Thymus (tissue), 11 donors: Measurements from ENCODE around the gene RBFOX2. TPM values are rescaled to one million over a fixed set of nuclear protein-coding genes. Genes with fewer than 3 reads are reported as not detected.
A peak's percentile ranks its signal among the peaks of the same experiment; 100 is the strongest.
"Not testable (repeated sequence)": the region's sequence is repeated elsewhere in the genome, so short reads cannot be mapped to it uniquely, and the experiment has no call there.

Experiments used
- DNase-seq, 9 donors: peaks; one replicate each; pipeline ENCODE4 v3.0.0-alpha.2; 2013; ENCODE audit warnings: low spot score in 9 of 9, low read depth in 6 of 9, missing footprints in 1 of 9
- H3K27ac ChIP-seq, 2 donors: one replicate each; pipeline ENCODE4 v1.5.1; 2013; ENCODE audit warnings: control low read depth in 1 of 2, low read depth in 1 of 2, low read length in 1 of 2, mild to moderate bottlenecking in 1 of 2, moderate library complexity in 1 of 2
- H3K27me3 ChIP-seq, 2 donors: one replicate each; pipeline ENCODE4 v1.5.1; 2013; ENCODE audit warnings: low read length in 1 of 2; ENCODE audit not compliant: control insufficient read depth in 2 of 2, insufficient read depth in 1 of 2
- H3K36me3 ChIP-seq, 2 donors: one replicate each; pipeline ENCODE4 v1.5.1; 2013; ENCODE audit warnings: low read length in 1 of 2, mild to moderate bottlenecking in 1 of 2, moderate library complexity in 1 of 2; ENCODE audit not compliant: control insufficient read depth in 2 of 2, insufficient read depth in 2 of 2
- H3K4me1 ChIP-seq, 2 donors: one replicate each; pipeline ENCODE4 v1.5.1; 2013; ENCODE audit warnings: low read length in 2 of 2; ENCODE audit not compliant: control insufficient read depth in 2 of 2, insufficient read depth in 2 of 2
- H3K4me3 ChIP-seq, 2 donors: one replicate each; pipeline ENCODE4 v1.5.1; 2013; ENCODE audit warnings: low read length in 2 of 2, control low read depth in 1 of 2, mild to moderate bottlenecking in 1 of 2
- H3K9me3 ChIP-seq, 2 donors: one replicate each; pipeline ENCODE4 v1.5.1; 2013; ENCODE audit warnings: low read length in 1 of 2, mild to moderate bottlenecking in 1 of 2; ENCODE audit not compliant: control insufficient read depth in 2 of 2, insufficient read depth in 1 of 2
- WGBS: extraction: QIAGEN DNeasy Blood & Tissue Kit; methylation state at CpG from one replicate; pipeline ENCODE4 v1.1.7; 2013; 5-methylcytosine and 5-hydroxymethylcytosine counted together
- polyA plus RNA-seq: library from polyadenylated mRNA; stranded (reverse); fragments of 200-250 nt; gene quantifications from one replicate; pipeline ENCODE4 v1.2.3, GENCODE V29; 2013
- total RNA-seq: library from RNA; stranded (reverse); fragments of 120-200 nt; gene quantifications from one replicate; pipeline ENCODE4 v1.2.4, GENCODE V29; 2013
- donor health status: healthy.

Gene RBFOX2
- total and polyA plus RNA-seq, 2 donors = 10.2 to 14.9 TPM

DNA sequence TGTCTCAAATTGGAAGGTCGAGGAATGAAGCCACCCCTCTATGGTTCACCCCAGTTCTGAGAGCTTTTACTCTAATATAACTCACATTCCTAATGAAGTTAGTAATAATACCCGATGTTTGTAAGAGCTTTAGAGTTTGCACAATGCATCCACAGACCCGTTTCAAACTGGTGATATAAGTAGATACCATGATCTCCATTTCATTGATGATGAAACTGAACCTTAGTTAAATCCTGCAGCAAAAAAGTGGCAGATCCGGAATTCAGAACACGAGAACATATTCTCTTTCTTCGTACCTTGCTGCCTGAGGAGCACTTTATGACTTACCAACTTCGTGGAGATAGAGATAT is 757 bp upstream of the RBFOX2 start:
- WGBS = 39% methylated on average over 7 of the region's 7 CpGs
- peaks cover 0 to 4% of the 10 kb centered on the region in 2 donors for H3K4me1 ChIP-seq
- H3K4me3 ChIP-seq = peak overlapping the region; percentile 48 to 84
- DNase-seq = peak in 1 of 9 donors; percentile 6
- H3K27me3 ChIP-seq = peaks cover 13 to 14% of the 10 kb centered on the region in 2 donors
- peak overlapping the region in 1 of 2 donors; percentile 60 for H3K27ac ChIP-seq
- H3K36me3 ChIP-seq = no peaks in the 10 kb centered on the region
- no peaks in the 10 kb centered on the region for H3K9me3 ChIP-seq

GRCh38 chr22:36027935-36028645 is 534 bp downstream of the RBFOX2 start:
- H3K4me3 ChIP-seq = peak overlapping the region; percentile 45 to 84
- WGBS = 1% methylated on average over 87 of the region's 87 CpGs
- H3K4me1 ChIP-seq = peaks cover 0 to 4% of the 10 kb centered on the region in 2 donors
- no peaks in the 10 kb centered on the region for H3K9me3 ChIP-seq
- H3K27me3 ChIP-seq = peaks cover 13 to 14% of the 10 kb centered on the region in 2 donors
- no peaks in the 10 kb centered on the region for H3K36me3 ChIP-seq
- H3K27ac ChIP-seq = peak overlapping the region; percentile 60 to 66
- peak in 1 of 9 donors; percentile 28 for DNase-seq

DNA sequence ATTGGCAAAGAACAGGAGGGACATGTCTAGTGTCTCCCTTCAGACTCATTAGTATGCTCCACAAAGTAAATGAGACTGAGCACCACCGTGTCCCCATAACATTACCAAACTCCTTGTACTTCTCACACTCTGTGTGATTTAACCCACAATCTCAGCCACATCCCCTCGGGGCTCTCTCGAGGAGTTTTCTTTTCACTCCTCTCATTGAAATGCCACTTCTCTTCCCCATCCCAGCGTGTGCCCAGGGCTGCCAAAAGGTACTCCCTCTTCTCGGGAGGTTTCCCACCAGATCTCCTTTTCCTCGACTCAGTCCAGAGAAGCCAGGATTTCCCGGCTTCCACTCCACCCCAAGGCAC is 1.1 kb downstream of the RBFOX2 start:
- H3K4me1 ChIP-seq = peaks cover 0 to 7% of the 10 kb centered on the region in 2 donors
- H3K4me3 ChIP-seq = peak overlapping the region; percentile 45 to 84
- DNase-seq = peak in 2 of 9 donors; percentile 12 to 34
- H3K9me3 ChIP-seq = no peaks in the 10 kb centered on the region
- peaks cover 13 to 14% of the 10 kb centered on the region in 2 donors for H3K27me3 ChIP-seq
- H3K27ac ChIP-seq = peak overlapping the region; percentile 36 to 66
- WGBS = 7% methylated on average over 7 of the region's 7 CpGs
- H3K36me3 ChIP-seq = no peaks in the 10 kb centered on the region

- Histone ChIP-seq H3K36me3 (no peaks in the 10 kb centered on the region), H3K27me3 (peaks cover 13 to 14% of the 10 kb centered on the region in 2 donors), H3K9me3 (no peaks in the 10 kb centered on the region), H3K4me3 (peak overlapping the region in 1 of 2 donors; percentile 45), H3K4me1 (peaks cover 0 to 9% of the 10 kb centered on the region in 2 donors), H3K27ac (no peak overlapping the region)
- DNase-seq = peak in 1 of 9 donors; percentile 3
Measured at GRCh38 chr22:36026741-36027140, 1.9 kb downstream of the RBFOX2 start.

- no peaks in the 10 kb centered on the region for H3K36me3 ChIP-seq
- no peak for DNase-seq
- peaks cover 0 to 12% of the 10 kb centered on the region in 2 donors for H3K4me1 ChIP-seq
- H3K27ac ChIP-seq = peak overlapping the region in 1 of 2 donors; percentile 53
- no peak overlapping the region for H3K4me3 ChIP-seq
- no peaks in the 10 kb centered on the region for H3K9me3 ChIP-seq
- peaks cover 3 to 4% of the 10 kb centered on the region in 2 donors for H3K27me3 ChIP-seq
Measured at GRCh38 chr22:36022697-36023096, 5.9 kb downstream of the RBFOX2 start.

GRCh38 chr22:36022162-36022561 is 6.5 kb downstream of the RBFOX2 start:
- no peak for DNase-seq
- H3K27ac ChIP-seq = peak overlapping the region in 1 of 2 donors; percentile 65
- WGBS = 17% methylated on average over 1 of the region's 1 CpG

GRCh38 chr22:36021606-36022153 is 6.9 kb downstream of the RBFOX2 start:
- H3K27me3 ChIP-seq = peaks cover 0 to under 1% of the 10 kb centered on the region in 2 donors
- peak overlapping the region; percentile 52 to 65 for H3K27ac ChIP-seq
- 93% methylated on average over 2 of the region's 2 CpGs for WGBS
- no peaks in the 10 kb centered on the region for H3K9me3 ChIP-seq
- no peak overlapping the region for H3K4me3 ChIP-seq
- H3K4me1 ChIP-seq = peaks cover 0 to 16% of the 10 kb centered on the region in 2 donors
- DNase-seq = peak in 1 of 9 donors; percentile 18
- no peaks in the 10 kb centered on the region for H3K36me3 ChIP-seq

More at GRCh38 chr22:36022162-36022561, 6.5 kb downstream of the RBFOX2 start:
- no peaks in the 10 kb centered on the region for H3K36me3 ChIP-seq
- peaks cover 0 to 16% of the 10 kb centered on the region in 2 donors for H3K4me1 ChIP-seq
- H3K9me3 ChIP-seq = no peaks in the 10 kb centered on the region
- H3K27me3 ChIP-seq = peaks cover 0 to 4% of the 10 kb centered on the region in 2 donors
- H3K4me3 ChIP-seq = no peak overlapping the region

GRCh38 chr22:36020865-36021264 is 7.8 kb downstream of the RBFOX2 start:
- H3K4me1 ChIP-seq = peaks cover 0 to 16% of the 10 kb centered on the region in 2 donors
- not testable (repeated sequence) for H3K27ac ChIP-seq
- 98% methylated on average over 3 of the region's 3 CpGs for WGBS

GRCh38 chr22:36017651-36018091 is 11.0 kb downstream of the RBFOX2 start:
- peaks cover 0 to 14% of the 10 kb centered on the region in 2 donors for H3K4me1 ChIP-seq
- 11% methylated on average over 3 of the region's 3 CpGs for WGBS
- H3K4me3 ChIP-seq = no peak overlapping the region
- H3K27ac ChIP-seq = no peak overlapping the region
- peak in 1 of 9 donors; percentile 26 for DNase-seq
- H3K36me3 ChIP-seq = no peaks in the 10 kb centered on the region
- no peaks in the 10 kb centered on the region for H3K9me3 ChIP-seq
- H3K27me3 ChIP-seq = no peaks in the 10 kb centered on the region

More at GRCh38 chr22:36020865-36021264, 7.8 kb downstream of the RBFOX2 start:
- not testable (repeated sequence) for H3K36me3 ChIP-seq, H3K4me3 ChIP-seq, H3K9me3 ChIP-seq, DNase-seq, H3K27me3 ChIP-seq
